ENCODE measurements around the gene OR2AK2.

Gene OR2AK2, protein sequence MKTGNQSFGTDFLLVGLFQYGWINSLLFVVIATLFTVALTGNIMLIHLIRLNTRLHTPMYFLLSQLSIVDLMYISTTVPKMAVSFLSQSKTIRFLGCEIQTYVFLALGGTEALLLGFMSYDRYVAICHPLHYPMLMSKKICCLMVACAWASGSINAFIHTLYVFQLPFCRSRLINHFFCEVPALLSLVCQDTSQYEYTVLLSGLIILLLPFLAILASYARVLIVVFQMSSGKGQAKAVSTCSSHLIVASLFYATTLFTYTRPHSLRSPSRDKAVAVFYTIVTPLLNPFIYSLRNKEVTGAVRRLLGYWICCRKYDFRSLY

DNA sequence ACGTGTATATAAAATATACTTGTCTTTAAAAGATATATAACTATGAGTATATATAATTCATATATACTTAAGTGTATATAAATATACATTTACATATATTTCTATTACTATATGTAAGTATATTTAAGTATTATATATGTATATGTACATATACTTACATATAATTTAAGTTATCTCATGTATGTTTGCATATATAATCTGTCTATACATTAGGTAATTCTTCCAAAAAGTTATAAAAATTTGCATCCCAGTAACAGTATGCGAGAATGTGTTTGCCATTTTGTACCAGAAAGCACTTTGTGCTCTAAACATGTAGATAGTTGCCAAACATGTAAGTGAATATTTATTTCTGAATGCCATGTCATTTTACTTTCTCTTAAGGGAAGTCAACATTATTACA lies at the start of gene OR2AK2:
OR2AK2 (plus strand) TSS at position 301 of the 400 bp plus-strand sequence. CDS start 144 bp downstream, outside the sequence.
- no peak for DNase-seq

DNA sequence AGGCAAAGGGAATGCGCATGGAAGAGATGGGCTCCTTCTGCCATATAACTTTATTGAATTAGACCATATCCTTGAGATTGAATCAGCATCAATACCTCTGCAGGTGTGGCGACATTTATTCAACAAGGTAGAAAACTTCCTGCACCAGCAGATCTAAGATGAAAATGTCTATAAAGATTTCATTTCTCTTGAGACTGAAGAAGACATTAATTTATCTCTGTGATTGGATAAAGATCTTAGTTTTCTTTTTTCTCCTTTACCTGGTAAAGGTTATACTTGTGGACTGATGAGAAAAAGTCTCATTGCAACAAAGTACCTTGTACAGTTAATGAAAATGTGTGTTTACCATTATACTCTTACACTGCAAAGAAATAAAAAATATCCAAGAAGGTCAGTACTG lies 45.1 kb upstream of the OR2AK2 start, which contains the start of gene OR2T8:
OR2T8 (plus strand) TSS at position 301 of the 400 bp plus-strand sequence. CDS start 766 bp downstream, outside the sequence.
- no peak for DNase-seq

DNA sequence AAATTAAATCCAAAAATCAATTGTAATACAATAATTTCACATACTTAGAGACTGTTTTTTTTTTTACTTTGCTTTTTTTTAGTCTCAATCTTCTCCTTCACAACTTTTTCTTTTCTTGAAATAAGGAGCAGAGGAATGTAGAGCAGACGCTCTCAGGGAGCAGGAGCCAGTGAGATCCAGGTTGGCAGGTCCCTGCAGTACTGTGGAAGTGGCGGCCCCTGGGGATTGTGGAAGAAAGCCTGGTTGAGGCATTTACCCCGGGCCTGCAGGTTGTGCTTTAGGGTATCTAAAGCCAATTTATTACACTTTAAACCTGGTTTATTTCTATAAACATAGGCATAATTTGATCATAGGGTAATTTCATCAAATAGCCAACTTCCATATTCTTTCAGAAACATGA lies 41.1 kb upstream of the OR2AK2 start:
- DNase-seq, result no peak

DNA sequence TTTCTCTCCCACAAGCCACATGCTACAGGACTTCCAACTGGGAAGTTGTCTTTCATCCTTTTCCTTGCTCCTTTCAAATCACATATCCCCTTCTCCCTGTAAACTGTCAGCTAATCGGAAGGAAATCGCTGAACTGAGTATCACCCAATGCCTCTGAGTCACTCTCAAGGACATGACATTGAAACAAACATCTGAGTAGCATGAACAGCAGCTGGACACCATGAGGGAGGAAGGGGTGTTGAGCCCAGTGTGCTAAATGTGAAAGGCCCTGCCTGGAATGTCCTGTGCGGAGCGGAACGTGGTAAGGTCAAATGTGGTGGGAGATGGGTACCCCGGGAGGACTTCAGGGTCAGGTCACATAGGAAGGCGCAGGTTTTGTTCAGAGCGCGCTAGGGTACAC lies 40.2 kb upstream of the OR2AK2 start, which contains the start of gene OR2AJ1:
OR2AJ1 (plus strand) TSS at position 22 of the 400 bp plus-strand sequence. CDS start 8,880 bp downstream, outside the sequence.
- DNase-seq, result no peak

DNA sequence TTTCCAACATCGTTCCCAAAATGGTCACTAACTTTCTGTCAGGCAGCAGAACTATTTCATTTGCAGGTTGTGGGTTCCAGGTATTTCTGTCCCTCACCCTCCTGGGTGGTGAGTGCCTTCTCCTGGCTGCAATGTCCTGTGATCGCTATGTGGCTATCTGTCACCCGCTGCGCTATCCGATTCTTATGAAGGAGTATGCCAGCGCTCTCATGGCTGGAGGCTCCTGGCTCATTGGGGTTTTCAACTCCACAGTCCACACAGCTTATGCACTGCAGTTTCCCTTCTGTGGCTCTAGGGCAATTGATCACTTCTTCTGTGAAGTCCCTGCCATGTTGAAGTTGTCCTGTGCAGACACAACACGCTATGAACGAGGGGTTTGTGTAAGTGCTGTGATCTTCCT lies 31.0 kb upstream of the OR2AK2 start:
- DNase-seq, result no peak

DNA sequence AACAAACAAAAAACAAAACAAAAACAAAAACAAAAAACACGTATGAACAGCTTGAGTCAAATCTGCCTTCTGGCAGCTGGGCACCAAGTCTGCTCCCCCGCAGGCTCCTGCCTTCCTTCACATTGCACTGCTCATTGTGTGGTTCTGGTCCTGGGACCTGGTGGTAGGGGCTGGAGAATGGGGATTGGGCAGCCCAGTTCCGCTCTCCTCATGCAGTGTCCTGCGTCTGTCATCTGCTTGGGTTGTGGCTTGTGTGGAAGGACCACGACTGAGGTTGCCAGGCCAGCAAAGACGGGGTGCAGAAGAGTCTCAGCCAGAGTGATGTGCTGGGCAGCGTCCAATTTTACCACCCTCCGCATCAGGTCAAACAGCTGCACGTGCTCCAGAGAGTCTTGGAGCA lies 29.3 kb upstream of the OR2AK2 start:
- no peak for DNase-seq

DNA sequence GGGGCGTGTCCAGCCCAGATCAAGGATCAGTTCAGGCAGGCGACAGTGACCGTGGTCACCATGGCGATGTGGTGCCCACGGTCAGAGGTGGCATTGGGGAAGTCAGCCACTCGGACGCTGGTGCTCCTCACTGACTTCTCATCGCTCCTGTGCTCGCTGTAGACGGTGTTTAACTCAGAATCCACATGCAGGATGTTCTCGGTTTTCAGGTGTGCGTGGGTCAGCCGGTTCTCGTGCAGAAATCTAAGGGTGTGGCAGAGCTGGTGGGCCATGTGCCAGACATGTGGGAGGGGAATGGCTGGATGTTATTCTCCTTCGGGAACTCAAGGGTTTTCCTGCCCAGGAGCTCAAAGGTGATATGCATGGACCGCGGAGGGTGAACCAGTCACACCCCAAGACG lies 28.6 kb upstream of the OR2AK2 start:
- no peak for DNase-seq

DNA sequence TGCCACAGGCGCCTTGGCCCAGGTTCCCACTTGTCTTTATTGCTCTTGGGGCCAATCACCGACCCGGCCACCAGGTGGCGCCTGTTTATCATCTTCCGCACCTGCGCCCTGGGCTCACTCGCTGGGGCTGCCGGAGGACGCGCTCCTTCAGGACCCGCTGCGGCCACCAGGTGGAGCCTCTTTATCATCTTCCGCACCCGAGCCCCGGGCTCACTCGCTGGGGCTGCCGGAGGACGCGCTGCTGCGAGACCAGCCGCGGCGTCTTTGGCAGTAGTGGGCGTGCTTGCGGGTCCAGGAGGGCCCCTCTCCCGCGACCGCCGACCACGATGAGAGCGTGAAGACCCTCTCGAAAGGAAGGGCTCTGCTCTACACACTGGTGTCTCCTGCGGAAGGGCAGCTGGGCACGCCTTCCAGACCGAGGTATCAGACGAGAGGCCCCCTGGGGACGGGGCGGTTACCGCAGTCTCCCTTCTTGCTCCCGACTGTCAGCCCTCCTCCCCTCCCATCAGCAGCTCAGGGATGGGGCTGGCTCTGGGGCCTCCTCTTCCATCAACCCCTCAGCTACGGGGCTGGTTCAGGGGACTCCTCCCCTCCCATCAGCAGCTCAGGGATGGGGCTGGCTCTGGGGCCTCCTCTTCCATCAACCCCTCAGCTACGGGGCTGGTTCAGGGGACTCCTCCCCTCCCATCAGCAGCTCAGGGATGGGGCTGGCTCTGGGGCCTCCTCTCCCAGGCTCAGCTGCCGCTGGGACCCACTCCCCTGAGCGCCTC lies 27.9 kb upstream of the OR2AK2 start:
- DNase-seq, result peak; percentile 72 to 86

DNA sequence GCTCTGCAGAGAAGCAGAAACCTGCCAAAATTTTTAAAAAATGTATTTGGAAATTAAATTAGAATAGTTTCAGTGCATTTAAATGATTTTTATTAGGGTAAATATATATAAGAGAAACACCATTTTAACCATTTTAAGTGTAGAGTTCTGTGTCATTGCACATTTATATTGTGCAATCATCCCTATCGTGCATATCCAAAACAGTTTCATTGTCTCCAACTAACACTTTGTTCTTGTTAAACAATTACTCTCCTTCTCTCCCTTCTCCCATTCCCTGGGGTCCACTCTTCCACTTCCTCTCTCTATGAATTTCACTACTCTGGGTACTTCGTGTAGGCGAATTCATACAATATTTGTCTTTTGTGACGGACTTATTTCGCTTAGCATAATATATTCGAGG lies 22.4 kb upstream of the OR2AK2 start:
- no peak for DNase-seq

DNA sequence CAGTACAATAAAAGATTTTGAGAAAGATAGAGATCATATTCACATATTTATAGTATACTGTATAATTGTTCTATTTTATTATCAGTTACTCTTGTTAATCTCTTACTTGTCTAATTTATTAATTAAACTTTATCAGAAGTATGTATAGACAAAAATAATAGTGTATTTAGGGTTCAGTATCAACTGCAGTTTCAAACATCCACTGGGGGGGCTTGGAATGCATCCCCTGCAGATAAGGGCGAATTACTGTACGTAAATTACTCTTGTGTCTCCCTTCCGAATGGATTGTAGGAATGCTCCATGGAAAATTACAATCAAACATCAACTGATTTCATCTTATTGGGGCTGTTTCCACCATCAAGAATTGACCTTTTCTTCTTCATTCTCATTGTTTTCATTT lies 16.5 kb upstream of the OR2AK2 start, which contains the start of gene OR2L8:
OR2L8 (plus strand) TSS at position 301 of the 400 bp plus-strand sequence; CDS start at position 301, 0 bp downstream.
- DNase-seq, result no peak

DNA sequence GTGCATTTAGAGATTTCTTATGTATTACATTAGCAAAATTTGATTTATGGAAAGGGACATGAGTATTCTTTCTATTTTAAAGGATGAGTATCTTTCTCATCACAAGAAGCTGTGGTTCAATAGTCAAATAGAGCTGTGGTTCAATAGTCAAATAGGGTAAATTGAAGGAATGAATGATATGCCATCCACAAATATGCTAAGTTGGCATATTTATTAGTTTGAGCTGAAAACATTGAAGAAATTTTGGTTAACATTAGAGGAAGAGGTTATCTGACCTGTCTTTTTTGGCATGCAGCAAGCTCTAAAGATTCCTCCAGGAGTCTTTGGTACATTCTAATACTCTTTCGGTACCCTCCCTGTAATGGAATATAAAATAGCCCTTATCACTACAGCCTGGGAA lies 11.6 kb upstream of the OR2AK2 start:
- no peak for DNase-seq

DNA sequence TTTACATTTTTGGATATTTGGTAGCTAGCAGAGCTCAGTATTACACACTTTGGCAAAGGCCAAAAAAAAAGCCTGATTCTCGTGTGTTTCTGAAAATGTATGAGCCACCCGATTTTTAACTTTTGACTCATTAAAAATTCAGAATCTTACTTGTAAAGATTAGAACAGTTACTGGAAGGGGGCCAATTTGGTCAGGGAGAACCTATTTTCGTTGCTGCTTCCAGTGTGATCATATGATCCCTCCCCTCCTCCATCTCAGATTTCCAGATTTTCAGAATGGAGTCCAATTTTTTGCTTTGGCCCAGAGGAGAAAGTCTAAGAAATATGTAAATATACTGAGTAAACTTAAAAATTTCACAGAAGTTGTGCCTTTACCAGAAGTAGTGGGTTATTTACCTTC lies 3.2 kb upstream of the OR2AK2 start:
- DNase-seq, result no peak

DNA sequence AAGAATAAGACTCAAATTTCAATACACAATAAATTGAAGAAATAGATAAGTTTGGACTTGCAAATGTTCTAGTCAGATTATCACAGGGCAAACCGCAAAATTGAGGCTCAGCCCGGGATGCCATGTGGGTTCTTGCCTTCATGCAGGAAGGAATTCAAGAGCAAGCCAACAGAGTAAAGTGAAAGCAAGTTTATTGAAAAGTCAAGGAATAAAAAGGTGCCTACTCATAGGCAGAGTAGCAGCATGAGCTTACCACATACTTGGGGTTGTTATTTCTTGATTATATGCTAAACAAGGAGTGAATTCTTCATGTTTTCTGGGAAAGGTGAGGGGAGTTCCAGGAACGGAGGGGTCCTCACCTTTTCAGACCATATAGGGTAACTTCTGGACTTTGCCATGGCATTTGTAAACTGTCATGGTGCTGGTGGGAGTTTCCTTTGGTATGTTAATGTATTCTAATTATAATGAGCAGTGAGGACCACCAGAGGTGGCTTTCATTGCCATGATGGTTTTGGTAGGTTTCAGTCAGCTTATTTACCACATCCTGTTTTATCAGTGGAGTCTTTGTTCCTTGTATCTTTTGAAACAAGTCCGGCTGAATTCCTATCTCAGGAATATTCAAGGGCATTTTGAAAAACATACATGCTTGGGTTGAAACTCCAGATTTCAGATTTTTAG lies 2.0 kb upstream of the OR2AK2 start:
- no peak for DNase-seq

DNA sequence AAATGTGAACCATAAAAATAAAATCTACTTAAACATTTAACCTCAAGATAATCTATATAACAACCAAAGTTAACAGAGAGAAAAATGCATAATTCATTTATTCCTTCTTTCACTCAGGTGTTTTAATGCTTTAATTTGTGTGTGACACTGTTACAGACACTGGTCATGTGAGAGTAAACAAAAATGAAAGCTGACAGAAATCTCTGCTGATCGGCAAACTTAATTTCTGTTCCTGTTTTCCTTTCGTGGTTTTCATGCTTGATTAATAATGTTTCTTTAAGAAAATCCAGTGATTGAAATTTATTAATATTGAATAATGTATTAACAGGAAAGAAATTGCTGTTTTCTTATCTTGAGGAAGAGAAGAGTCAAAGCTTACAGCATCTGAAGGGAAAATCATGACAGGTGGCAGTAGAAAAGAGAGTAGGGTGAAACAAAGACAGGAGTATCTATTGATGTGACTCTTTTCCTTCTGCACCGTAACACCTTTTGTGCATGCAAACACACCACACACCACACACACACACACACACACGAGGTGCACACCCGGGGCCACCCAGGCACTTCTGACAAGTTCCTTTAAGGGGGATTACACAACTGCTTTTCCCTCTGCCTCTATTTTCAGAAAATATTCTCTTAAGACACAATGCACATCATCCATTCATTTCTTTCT lies 1.6 kb downstream of the OR2AK2 start:
- DNase-seq, result no peak

DNA sequence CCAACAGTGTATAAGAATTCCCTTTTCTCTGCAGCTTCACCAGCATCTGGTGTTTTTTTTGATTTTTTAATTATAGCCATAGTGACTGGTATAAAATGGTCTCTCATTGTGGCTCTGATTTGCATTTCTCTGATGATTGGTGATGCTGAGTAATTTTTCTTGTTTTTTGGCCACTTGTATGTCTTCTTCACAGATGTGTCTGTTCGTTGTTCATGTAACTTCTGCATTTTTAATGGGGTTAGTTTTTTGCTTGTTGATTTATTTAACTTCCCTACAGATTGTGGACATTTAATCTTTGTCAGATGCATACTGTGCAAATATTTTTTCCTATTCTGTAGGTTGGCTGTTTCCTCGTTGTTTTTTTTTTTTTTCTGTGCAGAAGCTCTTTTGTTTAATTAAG lies 28.0 kb downstream of the OR2AK2 start:
- no peak for DNase-seq

DNA sequence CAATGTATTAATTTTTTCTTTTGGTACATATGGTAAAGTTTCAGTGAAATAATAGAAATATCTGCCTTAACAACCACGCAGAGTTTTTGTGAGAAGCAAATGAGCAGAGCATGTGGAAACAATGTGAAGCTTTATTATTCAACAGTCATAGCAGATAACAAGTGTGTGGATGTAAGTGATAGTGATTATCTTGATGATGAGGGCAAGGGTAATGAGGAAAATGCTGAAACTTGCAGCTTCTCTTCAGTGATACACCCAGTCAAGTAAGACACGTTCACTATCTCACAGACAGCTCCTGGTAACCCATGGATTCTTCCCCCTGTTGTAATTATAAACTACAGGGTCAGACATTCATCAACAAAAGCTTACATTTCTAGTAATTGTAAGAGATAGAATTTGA lies 33.8 kb downstream of the OR2AK2 start:
- DNase-seq, result no peak

DNA sequence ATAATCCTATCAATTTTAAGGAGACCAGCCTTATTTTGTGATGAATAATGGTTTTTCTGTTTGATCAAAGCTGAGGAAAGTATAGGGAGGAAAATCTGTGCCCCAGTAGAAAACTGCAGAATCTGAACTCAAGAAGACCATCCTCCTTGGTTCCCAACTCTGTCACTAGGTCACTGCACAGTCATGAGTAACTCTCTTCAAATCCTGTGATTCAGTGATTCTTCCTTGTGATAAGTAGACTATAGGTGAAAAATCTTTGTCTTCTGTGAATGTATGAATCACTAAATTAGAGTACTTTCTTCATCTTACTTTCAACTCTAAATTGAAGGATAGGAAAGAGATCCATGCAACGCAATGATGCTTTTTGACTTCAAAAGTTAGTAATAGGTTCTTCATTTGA lies 35.1 kb downstream of the OR2AK2 start:
- no peak for DNase-seq

DNA sequence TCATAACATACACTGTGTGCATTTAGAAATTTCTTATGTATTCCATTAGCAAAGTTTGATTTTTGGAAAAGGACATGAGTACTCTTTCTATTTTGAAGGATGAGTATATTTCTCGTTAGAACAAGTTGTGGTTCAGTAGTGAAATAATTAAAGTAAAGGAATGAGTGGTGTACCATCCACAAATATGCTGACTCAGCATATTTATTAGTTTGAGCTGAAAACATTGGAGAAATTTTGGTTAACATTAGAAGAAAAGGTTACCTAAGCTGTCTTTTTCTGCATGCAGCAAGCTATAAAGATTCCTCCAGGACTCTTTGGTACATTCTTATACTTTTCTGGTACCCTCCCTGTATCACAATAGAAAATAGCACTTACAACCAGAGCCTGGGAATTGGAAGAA lies 42.7 kb downstream of the OR2AK2 start:
- no peak for DNase-seq

DNA sequence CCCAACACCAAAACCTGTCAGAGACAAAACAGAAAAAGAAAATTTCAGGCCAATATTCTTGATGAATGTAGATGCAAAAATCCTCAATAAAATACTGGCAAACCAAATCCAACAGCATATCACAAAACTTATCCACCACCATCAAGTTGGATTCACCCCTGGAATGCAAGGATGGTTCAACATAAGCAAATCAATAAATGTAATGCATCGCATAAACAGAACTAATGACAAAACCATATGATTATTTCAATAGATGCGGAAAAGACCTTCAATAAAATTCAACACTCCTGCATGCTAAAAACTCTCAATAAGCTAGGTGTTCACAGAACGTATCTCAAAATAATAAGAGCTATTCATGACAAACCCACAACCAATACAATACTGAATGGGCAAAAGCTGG lies 44.6 kb downstream of the OR2AK2 start:
- DNase-seq, result no peak

DNA sequence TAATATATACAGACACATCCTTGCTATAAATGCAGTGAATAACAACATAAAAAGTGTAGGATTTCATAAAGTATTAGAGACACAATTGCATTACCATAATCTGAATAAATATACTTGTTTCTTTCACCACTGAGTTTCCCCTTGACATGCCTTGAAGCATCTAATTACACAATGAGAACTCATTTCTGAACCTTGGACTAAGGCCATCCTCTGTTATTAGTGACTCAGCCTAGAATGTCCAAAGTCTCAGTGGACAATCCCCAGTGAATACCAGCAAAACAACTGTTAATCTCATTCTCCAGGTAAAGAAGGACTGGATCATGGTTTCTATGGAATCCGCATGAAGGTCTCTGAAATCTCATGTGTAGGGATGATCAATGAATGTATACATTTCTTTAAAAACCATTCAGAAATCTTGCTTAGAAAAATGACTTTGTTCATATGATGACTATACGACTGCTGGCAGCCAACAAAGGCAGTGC lies 48.2 kb downstream of the OR2AK2 start, which contains the start of gene OR2L5:
OR2L5 (plus strand) TSS at position 432 of the 482 bp plus-strand sequence. CDS start 8,288 bp downstream, outside the sequence.
- no peak for DNase-seq

DNA sequence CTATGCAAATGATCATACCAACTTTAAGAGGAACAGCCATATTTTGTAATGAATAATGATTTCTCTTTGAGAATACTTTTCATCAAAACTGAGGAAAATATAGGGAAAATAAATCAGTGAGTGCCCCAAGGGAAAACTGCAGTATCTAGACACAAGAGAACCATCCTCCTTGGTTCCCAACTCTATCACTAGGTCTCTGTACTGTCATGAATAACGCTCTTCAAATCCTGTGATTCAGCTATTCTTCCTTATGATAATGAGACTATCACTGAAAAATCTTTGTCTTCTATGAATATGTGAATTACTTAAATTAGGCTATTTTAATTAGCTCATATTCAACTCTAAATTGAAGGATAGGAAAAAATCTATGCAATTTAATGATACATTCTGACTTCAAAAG lies 50.8 kb downstream of the OR2AK2 start:
- DNase-seq, result no peak
